ENCODE results near the gene CDSN.

CDSN gene

GRCh38 chr6:31152781-31153180 lies 32.5 kb upstream of the CDSN start:
- Histone ChIP-seq H3K4me3 (ENCODE audit: low read length) (no peak overlapping the region), H3K4me1 (ENCODE audit: low read length) (peaks cover 6% of the 10 kb centered on the region; the same call in 1 of the 2 replicates), H3K9ac (ENCODE audit: low read length) (no peak overlapping the region), H4K20me1 (ENCODE audit: insufficient read depth, low read length) (no peaks in the 10 kb centered on the region), H3K4me2 (ENCODE audit: low read length) (no peak overlapping the region), H3K27ac (ENCODE audit: low read length) (no peak overlapping the region), H2AFZ (ENCODE audit: low read depth, low read length) (no peak overlapping the region), H3K27me3 (ENCODE audit: low read depth, low read length) (no peaks in the 10 kb centered on the region), H3K36me3 (replicated peaks; ENCODE audit: low read depth, low read length) (peaks cover 15% of the 10 kb centered on the region), H3K9me3 (ENCODE audit: insufficient read depth, low read length) (no peaks in the 10 kb centered on the region), H3K79me2 (ENCODE audit: low read length) (peaks cover 11% of the 10 kb centered on the region)
- no peak for TF ChIP-seq CTCF (IDR thresholded peaks at IDR 0.05; ENCODE audit: low read depth, low read length)
- TF ChIP-seq EZH2phosphoT487 (IDR thresholded peaks at IDR 0.05; ENCODE audit: low read depth), result no peak

GRCh38 chr6:31149827-31150447 lies 29.7 kb upstream of the CDSN start:
- H3K79me2 ChIP-seq (ENCODE audit: low read length), result no peaks in the 10 kb centered on the region
- no peaks in the 10 kb centered on the region for H3K4me1 ChIP-seq (ENCODE audit: low read length)
- H3K27ac ChIP-seq (ENCODE audit: low read length), result no peak overlapping the region
- no peaks in the 10 kb centered on the region for H4K20me1 ChIP-seq (ENCODE audit: insufficient read depth, low read length)
- H3K27me3 ChIP-seq (ENCODE audit: low read depth, low read length), result no peaks in the 10 kb centered on the region
- no peak overlapping the region for H3K9ac ChIP-seq (ENCODE audit: low read length)
- no peak overlapping the region for H2AFZ ChIP-seq (ENCODE audit: low read depth, low read length)
- H3K4me3 ChIP-seq (ENCODE audit: low read length), result no peak overlapping the region
- peaks cover 2% of the 10 kb centered on the region for H3K36me3 ChIP-seq (replicated peaks; ENCODE audit: low read depth, low read length)
- no peaks in the 10 kb centered on the region for H3K9me3 ChIP-seq (ENCODE audit: insufficient read depth, low read length)
- H3K4me2 ChIP-seq (ENCODE audit: low read length), result no peak overlapping the region
- TF ChIP-seq CTCF (IDR thresholded peaks at IDR 0.05; ENCODE audit: low read depth, low read length) (no peak), EZH2phosphoT487 (IDR thresholded peaks at IDR 0.05; ENCODE audit: low read depth) (no peak)

GRCh38 chr6:31145386-31145785 lies 25.1 kb upstream of the CDSN start:
- Histone ChIP-seq H3K4me3 (ENCODE audit: low read length) (no peak overlapping the region), H3K4me2 (ENCODE audit: low read length) (no peak overlapping the region), H3K27me3 (ENCODE audit: low read depth, low read length) (no peaks in the 10 kb centered on the region), H3K79me2 (ENCODE audit: low read length) (no peaks in the 10 kb centered on the region), H4K20me1 (ENCODE audit: insufficient read depth, low read length) (no peaks in the 10 kb centered on the region), H3K4me1 (ENCODE audit: low read length) (no peaks in the 10 kb centered on the region), H3K27ac (ENCODE audit: low read length) (no peak overlapping the region), H2AFZ (ENCODE audit: low read depth, low read length) (no peak overlapping the region), H3K9me3 (ENCODE audit: insufficient read depth, low read length) (no peaks in the 10 kb centered on the region), H3K9ac (ENCODE audit: low read length) (no peak overlapping the region), H3K36me3 (replicated peaks; ENCODE audit: low read depth, low read length) (peaks cover 2% of the 10 kb centered on the region)
- TF ChIP-seq EZH2phosphoT487 (IDR thresholded peaks at IDR 0.05; ENCODE audit: low read depth), result no peak
- no peak for TF ChIP-seq CTCF (IDR thresholded peaks at IDR 0.05; ENCODE audit: low read depth, low read length)

GRCh38 chr6:31144970-31145340 lies 24.7 kb upstream of the CDSN start:
- Histone ChIP-seq H3K4me1 (ENCODE audit: low read length) (no peaks in the 10 kb centered on the region), H3K27me3 (ENCODE audit: low read depth, low read length) (no peaks in the 10 kb centered on the region), H3K27ac (ENCODE audit: low read length) (no peak overlapping the region), H3K9me3 (ENCODE audit: insufficient read depth, low read length) (no peaks in the 10 kb centered on the region), H3K4me3 (ENCODE audit: low read length) (no peak overlapping the region), H3K9ac (ENCODE audit: low read length) (no peak overlapping the region), H2AFZ (ENCODE audit: low read depth, low read length) (no peak overlapping the region), H4K20me1 (ENCODE audit: insufficient read depth, low read length) (no peaks in the 10 kb centered on the region), H3K36me3 (replicated peaks; ENCODE audit: low read depth, low read length) (peaks cover 2% of the 10 kb centered on the region), H3K4me2 (ENCODE audit: low read length) (no peak overlapping the region), H3K79me2 (ENCODE audit: low read length) (no peaks in the 10 kb centered on the region)
- no peak for TF ChIP-seq EZH2phosphoT487 (IDR thresholded peaks at IDR 0.05; ENCODE audit: low read depth)
- TF ChIP-seq CTCF (IDR thresholded peaks at IDR 0.05; ENCODE audit: low read depth, low read length), result no peak

Measured in OCI-LY3 (cell line).